NCI-H146 treated with DMSO at 0.1 percent for 48 hours (cell line): Measurements from ENCODE around the gene HIF1AN.
A peak's percentile ranks its signal among the peaks of the same experiment; 100 is the strongest.

Experiments used
- DNase-seq: peaks from one replicate; lab custom pipeline; 2025; ENCODE audit not compliant: unreplicated experiment; lab: John Stamatoyannopoulos, UW

HIF1AN gene

DNA sequence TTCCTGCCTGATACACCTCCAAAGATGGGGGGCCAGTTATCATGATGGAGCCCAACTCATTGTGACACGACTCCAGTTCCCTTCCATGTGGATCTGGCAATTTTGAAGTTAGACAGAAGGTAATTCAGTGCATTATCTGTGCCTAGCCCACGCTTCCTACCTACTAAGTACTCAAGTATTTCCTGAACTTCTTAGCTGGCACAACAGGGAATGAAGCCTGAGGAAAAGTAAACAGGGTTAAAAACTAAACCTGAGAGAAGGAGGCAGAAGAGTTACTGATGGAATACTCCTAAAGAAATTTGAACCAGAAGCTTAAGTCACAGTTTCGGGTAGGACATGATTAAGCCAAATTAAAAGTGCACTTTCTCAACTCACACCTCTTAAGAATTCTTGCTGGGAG, 14.9 kb upstream of the HIF1AN start:
- DNase-seq: no peak

DNA sequence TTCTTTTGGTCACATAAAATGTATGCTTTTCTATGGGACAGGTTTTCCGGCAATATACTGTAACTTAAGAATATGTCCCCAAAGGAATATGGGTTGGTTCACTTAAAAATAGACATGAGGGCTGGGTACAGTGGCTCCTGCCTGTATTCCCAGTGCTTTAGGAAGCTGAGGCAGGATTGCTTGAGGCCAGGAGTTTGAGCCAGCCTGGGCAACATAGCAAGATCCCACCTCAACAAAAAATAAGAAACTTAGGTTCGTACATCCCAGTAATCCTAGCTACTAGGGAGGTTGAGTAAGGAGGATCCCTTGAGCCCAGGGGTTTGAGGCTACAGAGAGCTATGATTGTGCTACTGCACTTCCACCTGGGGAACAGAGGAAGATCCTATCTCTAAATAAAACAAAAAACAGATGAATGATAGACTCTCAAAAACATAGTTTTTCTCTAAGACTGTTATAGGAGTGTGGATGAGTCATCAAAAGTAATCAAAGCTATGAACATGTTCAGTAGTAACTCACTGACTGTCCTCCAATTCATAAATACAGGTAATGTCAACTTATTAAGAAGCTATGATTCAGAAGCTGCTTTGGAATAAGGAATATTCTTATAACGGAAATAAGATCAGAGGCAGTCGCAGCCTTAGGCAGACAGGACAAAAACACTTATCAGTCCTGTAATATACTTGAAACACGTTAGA, 13.5 kb upstream of the HIF1AN start:
- no peak for DNase-seq

DNA sequence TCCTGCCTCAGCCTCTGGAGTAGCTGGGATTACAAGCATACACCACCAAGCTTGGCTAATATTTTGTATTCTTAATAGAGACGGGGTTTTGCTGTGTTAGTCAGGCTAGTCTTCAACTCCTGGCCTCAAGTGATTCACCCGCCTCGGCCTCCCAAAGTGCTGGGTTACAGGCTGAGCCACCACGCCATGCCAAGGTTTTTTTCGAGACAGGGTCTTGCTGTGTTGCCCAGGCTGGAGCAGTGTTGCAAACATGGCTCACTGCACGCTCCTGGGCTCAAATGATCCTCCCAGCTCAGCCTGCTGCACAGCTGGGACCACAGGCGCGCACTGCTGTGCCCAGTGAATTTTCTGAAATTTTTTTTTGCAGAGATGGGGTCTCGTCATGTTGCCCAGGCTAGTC, 12.8 kb upstream of the HIF1AN start:
- DNase-seq: no peak

DNA sequence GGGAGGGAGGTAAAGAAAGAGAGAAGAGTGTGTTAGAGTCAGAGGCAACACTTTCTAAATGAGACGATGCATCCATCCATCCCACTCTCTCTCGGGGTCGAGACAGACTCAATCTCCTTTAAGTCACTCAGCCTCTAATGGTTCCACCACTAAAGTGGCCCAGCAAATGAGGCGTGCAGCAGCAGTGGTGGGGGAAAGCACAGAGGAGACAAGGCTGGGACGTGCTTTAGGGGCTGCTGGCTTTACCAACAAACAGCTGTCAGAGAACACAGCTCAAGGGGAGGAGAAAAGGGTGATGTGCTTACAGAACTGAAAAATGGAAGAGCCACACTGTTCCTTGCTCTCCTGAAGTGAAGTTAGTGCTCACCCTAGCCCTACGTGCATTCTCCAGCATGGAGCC, 11.5 kb upstream of the HIF1AN start:
- no peak for DNase-seq

DNA sequence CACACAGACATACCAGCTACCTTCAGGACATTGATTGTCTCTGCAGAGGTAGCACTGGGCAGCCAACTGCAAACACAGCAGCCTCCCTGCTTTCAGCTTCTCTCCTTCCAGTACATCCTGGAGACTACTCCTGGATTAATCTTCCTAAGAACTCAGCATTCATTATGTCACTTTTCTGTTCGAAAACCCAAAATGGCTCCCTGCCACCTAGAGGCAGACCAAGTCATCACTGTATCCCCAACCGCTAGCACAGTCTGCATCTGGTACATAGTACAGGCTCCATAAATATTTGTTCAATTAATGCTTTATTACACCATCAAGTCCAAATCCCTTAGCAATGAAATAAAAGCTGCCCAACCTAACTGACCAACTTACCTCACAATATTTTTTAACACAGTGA, 11.1 kb upstream of the HIF1AN start:
- DNase-seq: no peak

DNA sequence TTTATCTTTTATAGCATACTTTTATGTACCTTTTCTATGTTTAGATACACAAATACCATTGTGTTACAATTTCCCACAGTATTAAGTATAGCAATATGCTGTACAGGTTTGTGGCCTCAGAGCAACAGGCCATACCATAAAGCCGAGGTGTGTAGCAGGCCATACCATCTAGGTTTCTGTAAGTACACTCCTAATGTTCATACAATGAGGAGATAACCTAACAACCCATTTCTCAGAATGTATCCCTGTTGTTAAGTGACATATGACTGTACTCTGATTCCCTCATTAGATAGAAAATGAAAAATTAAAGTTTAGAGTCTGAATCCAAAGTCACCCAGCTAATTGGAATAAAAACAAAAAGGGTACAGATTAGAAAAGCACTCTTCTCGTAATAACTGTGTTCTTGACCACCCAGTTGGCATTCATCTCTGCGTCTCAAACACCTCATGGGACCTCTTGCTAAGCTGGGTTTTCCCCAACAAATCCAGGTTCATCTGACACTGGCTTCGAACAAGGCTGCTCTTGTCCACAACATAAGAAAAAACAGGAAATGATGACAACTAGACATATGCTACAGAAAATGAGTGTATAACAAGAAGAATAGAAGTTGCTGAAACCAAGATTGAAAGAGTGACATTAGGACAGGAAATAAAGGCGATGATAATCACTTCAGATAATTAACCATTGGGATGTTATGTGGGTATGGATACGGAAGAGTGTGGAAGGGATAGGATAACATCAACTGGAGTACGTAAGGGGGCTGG, 7.4 kb upstream of the HIF1AN start:
- DNase-seq: no peak

DNA sequence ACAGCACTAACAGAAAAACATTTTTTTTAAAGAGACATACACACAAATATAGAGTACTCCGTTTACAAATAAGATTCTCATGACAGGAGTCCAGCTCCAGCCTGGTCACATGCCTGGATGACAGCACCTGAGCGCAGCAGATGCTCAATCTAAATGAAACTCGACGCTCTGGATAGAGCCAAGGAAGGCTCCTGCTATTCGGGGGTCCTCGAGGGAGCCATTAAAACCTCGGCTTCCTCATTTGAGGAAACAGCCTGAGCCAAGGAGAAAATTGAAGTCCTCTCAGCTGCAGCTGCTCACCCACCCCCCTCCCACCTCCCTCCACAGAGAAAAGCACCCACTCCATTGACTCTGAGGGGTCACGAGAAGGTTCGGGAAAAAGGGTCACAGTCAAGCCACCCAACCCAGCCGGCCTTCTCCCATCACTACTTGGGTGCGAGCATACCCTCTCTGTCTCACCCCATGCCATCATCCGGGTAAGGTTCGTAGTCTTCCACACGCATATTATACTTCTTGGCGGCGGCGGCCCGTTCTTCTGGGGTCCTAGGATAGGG, 6.7 kb upstream of the HIF1AN start:
- no peak for DNase-seq

DNA sequence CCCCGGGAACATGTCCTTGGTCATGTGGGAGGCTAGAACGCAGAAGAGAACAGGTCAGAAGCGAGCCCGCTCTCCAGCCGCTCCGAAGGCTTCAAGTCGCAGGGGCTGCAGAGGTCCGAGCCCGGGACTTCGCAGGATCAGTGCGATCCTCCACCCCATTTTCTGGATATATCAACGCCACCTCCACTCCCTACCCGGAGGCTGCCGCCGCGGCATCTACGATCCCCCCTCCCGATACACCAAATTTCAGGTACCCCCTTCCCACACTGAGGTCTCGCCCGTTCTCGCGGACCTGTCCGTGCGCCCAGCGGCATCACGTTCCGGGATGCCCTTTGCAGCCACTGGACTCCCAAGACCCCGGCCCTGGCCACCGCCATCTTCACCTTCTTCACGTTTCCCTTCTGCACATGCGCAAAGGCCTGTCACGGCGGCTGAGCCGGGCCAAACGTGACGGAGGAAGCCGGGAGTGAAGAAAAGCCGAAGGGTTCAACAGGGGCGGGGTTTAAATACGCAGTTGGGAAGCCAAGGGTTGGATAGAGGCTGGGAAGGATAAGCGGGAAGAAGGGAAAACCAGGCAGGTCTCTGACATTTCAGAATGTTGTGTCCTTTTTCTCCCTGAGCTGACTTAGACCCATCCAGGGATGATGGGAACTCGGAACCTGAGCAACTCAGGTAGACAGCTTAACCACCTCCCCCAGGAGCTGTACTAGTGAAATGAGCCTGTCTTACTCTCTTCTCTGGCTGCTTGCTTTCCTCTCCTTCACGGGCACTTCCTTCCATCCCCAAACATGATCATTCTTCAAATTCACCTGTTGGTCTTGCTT, 6.1 kb upstream of the HIF1AN start, which contains the start of gene NDUFB8:
NDUFB8 (minus strand) TSS at position 397 of the 824 bp plus-strand sequence; CDS start at position 377, 20 bp downstream.
- DNase-seq: peak; percentile 74

DNA sequence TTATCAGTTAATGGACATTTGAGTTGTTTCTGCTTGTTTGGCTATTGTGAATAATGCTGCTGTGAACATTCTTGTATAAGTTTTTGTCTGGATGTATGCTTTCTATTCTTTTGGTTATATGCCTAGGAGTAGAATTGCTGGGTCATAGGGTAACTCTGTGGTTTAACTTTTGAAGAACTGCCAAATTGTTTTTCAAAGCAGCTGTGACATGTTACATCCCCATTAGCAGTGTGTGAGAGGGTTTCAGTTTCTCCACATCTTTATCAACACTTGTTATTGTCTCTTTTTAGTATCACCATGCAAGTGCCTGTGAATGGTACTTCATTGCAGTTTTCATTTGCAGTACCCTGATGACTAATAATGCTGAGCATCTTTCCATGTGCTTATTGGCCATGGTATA, 4.0 kb upstream of the HIF1AN start:
- no peak for DNase-seq

DNA sequence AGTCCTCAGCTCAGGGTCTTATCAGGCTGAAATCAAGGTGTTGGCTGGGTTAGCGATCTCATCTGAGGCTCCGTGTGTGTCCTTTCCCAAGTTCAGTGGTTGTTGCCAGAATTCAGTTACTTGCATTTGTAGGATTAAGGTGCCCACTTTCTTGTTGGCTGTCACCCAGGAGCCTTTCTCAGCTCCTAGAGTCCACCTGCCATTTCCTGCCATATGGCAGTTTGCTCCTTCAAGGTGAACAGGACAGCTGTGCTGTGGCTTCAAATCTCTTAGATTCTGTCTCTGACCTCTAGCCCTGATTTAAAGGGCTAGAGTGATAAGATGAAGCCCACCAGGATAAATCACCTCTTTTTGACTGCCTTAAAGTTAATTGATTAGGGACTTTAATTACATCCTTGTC, 1.0 kb upstream of the HIF1AN start:
- DNase-seq: no peak

DNA sequence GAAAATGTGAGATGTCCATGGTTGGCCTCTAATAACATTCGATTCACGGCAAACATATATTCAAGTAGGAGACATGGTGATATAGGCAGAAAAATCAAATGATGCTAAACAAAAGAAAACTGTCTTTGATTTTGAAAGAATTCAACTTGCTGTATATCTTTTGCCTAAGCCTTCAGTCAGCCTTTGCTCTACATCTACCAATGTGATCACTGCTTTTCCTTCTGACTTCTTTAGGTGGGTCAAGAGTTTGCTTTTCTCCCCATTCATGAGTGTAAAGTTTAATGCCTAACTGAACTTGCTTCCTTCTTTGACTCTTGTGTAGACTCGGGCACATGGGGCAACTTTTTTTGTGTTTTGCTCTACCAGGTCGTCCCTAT, 417 bp upstream of the HIF1AN start:
- no peak for DNase-seq

DNA sequence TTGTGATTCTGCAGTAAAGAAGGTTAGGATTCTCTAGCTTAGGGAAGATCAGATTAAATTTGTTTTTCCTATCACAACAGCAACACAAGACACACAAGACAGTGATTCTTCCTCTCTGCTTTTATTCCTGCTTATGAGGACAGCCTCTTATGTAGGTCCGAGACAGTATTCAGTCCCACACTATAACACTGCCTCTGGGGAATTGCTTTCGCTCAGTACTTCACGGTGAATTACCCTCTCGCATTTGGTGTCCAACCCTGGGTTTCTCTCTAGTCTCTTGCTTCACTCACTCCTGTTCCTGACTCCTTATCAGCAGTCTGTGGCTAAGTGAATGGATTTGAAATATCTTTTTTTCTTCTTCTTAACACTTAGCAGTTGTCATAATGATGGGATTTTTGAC, 1.7 kb downstream of the HIF1AN start:
- DNase-seq: no peak

DNA sequence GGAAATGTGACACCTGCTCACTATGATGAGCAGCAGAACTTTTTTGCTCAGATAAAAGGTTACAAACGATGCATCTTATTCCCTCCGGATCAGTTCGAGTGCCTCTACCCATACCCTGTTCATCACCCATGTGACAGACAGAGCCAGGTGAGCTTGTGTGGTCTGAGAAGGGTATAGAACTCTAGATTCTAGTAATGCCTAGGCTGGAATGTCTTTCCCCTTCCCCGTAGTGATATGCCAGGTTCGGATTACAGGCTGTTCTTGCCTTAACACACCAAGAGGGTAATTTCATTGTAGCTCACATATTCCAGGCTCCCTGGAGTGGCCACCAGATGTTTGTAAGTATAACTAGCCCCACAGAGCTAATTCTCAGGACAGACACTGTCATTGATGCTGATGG, 9.2 kb downstream of the HIF1AN start:
- DNase-seq: no peak

DNA sequence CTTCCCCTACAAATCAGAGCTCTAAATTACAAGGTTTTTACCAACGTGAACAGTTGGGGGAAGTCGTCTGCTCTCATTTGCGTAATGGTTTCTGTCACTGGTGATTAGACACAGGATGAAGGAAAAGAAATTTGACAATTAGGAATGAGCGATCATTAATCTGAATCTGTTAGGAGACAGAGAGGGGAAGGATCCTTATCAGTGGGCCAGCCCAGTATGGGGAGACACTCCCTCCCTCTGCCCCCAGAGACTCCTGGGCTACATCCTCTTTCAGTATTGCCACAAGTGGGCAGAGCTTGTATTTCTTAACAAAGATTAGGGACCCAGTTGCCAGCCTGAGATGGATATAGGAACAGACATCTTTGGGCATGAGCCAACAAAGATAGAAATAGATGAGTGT, 15.5 kb downstream of the HIF1AN start:
- DNase-seq: no peak

DNA sequence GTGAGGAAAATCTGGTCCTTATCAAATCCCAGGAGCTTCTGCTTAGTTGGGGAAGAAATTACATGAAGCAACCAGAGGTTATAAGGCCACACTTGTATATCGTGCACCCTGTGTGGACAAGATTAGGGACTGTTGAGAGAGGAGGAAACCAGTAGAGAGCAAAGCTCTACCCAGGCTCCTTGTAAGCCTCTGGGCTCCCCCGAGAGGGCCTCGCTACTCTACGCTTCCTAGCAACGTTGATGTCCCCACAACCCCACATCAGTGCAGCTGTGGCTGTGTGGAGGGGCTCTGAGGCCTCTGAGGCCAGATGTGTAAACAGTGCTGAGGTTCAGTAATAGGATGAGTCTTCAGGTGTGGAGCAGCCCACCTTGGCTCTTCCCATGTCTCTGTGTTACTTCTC, 16.0 kb downstream of the HIF1AN start:
- no peak for DNase-seq

DNA sequence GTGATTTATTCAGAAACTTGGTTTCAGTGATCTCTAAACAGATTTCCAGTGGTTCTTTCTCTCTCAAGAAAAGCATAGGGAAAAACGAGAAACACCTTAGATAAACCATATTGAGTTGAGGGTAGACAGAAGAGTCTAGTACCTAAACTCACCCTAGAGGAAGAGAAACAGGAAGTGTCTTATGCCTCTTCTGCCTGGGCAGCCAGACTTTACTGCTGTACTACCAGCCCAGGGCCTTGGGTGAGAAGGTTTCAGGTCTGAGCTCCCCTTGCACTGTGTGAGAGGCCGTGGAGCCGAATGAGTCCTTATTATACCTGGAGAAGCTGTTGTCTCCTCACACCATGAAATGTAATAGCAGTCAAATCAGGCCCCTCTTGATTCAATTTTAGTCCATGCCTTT, 18.2 kb downstream of the HIF1AN start:
- DNase-seq: no peak

DNA sequence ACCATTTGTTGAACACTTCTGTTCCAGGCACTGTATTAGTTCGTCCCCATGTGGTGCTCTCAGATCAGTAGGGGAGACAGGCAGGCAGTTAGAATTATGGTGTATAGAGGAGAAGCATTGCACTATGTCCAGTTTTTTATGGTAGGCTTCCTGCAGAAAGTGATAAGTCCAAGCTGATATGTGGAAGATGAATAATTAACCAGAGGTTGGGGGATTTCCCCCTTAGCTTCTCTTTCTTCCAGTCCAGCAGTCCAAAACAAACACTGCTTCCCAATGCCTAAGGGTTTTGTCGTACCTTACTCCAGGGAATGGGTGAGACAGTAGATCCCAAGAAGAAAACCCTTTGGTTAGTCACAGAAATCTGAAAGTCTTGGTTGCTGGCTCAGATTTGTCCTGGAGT, 19.2 kb downstream of the HIF1AN start:
- DNase-seq: no peak

DNA sequence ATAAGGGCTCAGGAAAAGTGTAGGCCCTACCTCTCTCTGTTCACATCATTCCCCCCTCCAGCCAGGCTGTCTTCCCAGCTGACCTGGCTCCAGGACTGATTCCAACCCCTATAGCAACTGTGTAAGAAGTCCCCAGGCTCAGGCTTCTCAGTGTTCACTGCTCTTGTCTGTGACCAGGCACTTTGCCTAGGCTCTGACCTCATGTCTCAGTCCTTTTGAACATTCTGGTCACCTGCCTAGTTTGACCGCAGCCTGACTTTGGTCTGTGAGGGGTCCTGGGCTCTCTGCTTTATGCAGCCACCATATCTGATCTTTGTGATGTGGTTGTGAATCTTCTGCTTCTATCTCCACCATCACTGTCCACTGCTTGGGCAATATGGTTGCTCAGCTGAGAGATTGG, 24.5 kb downstream of the HIF1AN start:
- no peak for DNase-seq

DNA sequence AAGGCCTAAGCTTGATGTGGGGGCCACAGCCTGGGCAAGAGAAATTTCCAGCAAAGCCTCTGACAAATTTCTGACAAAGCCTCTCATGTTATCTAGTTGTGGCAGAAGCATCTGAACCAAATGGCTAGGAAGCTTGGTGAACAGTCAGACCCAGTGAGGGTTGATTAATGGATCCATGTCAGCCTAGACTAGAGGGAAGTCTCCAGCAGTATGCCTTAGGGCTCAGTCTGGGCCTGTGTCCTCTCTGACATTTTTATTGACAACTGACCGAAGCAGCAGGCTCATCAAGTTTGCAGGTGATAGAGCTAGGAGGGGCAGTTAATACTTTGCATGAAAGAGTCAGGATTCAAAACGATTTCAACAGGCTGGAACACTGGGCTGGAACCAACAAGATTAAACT, 25.3 kb downstream of the HIF1AN start:
- DNase-seq: no peak

DNA sequence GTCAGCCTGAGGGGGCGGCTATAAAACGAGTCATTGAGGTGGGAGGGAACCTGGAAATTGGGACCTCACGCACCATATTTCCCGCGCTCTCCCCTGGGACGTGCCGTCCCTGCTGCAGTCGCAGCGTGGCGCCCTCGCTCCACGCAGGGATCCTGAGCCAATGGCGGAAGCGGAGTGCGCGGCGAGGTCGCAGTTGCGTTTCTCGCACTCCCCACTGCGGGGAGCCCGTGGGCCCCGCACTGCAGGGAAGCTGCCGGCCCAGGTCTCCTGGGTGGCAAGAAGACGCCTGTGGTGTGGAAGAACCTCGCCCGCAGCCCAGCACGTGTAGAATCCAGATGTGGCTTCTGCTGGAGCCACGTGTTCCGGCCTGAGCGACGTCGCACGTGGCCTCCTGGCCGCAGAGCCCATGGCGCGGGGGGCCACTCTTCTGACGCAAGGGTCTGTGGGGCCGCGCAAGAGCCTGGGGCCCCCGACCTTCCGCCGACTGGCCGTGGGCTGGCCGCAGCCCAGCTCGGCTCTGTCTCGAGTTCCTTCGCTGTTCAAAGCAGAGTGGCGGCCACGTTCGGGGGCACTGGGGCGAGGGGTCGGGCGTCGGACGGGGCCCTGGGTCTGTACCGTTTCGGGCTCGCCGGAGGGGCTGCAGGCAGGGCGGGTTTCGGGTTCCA, 26.4 kb downstream of the HIF1AN start:
- DNase-seq: no peak
